GM18499 (cell line): ENCODE data around the gene EEF1AKMT3.

Experiments
- ATAC-seq: cut with Tn5 transposase; IDR thresholded peaks from one replicate; pipeline ENCODE4 v1.9.1; 2021; ENCODE audit warnings: moderate number of reproducible peaks; ENCODE audit not compliant: insufficient read depth, unreplicated experiment

The EEF1AKMT3 gene

GRCh38 chr12:57734591-57734990 lies 37.8 kb upstream of the EEF1AKMT3 start:
- no peak for ATAC-seq

- ATAC-seq = no peak
Measured at GRCh38 chr12:57735198-57735855, 37.1 kb upstream of the EEF1AKMT3 start.

GRCh38 chr12:57735952-57736740 lies 36.3 kb upstream of the EEF1AKMT3 start:
- ATAC-seq = no peak

- no peak for ATAC-seq
Measured at GRCh38 chr12:57736741-57737466, 35.5 kb upstream of the EEF1AKMT3 start.

- ATAC-seq = no peak
Measured at GRCh38 chr12:57737467-57738460, 34.6 kb upstream of the EEF1AKMT3 start.

- ATAC-seq = no peak
Measured at GRCh38 chr12:57738661-57739237, 33.7 kb upstream of the EEF1AKMT3 start, which contains the start of gene AGAP2. Gene AGAP2 (minus strand): TSS chr12:57738742. CDS start chr12:57738246, 496 bp downstream.

- ATAC-seq = no peak
Measured at GRCh38 chr12:57739387-57739786, 33.0 kb upstream of the EEF1AKMT3 start.

- ATAC-seq = no peak
Measured at GRCh38 chr12:57739914-57740538, 32.4 kb upstream of the EEF1AKMT3 start.

GRCh38 chr12:57740656-57741412 lies 31.6 kb upstream of the EEF1AKMT3 start:
- ATAC-seq = peak; percentile 39

GRCh38 chr12:57741413-57741789 lies 31.0 kb upstream of the EEF1AKMT3 start:
- no peak for ATAC-seq

- peak; percentile 41 for ATAC-seq
Measured at GRCh38 chr12:57741844-57742738, 30.3 kb upstream of the EEF1AKMT3 start.

GRCh38 chr12:57743769-57744168 lies 28.6 kb upstream of the EEF1AKMT3 start:
- no peak for ATAC-seq

- peak; percentile 14 for ATAC-seq
Measured at GRCh38 chr12:57744194-57744776, 28.1 kb upstream of the EEF1AKMT3 start.

- peak; percentile 66 for ATAC-seq
Measured at GRCh38 chr12:57744777-57745484, 27.5 kb upstream of the EEF1AKMT3 start, which contains the start of gene TSPAN31. Gene TSPAN31 (plus strand): TSS chr12:57745039. CDS start chr12:57745155, 116 bp downstream.

GRCh38 chr12:57745485-57745881 lies 26.9 kb upstream of the EEF1AKMT3 start:
- no peak for ATAC-seq

- no peak for ATAC-seq
Measured at GRCh38 chr12:57746025-57746424, 26.4 kb upstream of the EEF1AKMT3 start.
